IPS DF 6.9 (cell line): ENCODE data around the gene TMED6.
A peak's percentile ranks its signal among the peaks of the same experiment; 100 is the strongest.
"Not testable (repeated sequence)": the region's sequence is repeated elsewhere in the genome, so short reads cannot be mapped to it uniquely, and the experiment has no call there.

Experiments
- DNase-seq: peaks from one replicate; pipeline ENCODE4 v3.0.0-alpha.2; 2013; ENCODE audit warnings: low read depth, low spot score
- H3K27ac ChIP-seq: one replicate; pipeline ENCODE4 v1.5.1; 2013; ENCODE audit warnings: low read length, control low read depth
- H3K27me3 ChIP-seq: 2 replicates; pipeline ENCODE4 v1.6.1; 2013; ENCODE audit warnings: mild to moderate bottlenecking, low read length; ENCODE audit not compliant: control insufficient read depth, insufficient read depth
- H3K36me3 ChIP-seq: 2 replicates; pipeline ENCODE4 v1.6.1; 2013; ENCODE audit warnings: low read length; ENCODE audit not compliant: control insufficient read depth, insufficient read depth
- H3K4me1 ChIP-seq: 2 replicates; pipeline ENCODE4 v1.6.1; 2013; ENCODE audit warnings: low read length; ENCODE audit not compliant: control insufficient read depth, insufficient read depth
- H3K4me3 ChIP-seq: 2 replicates; pipeline ENCODE4 v1.5.1; 2013; ENCODE audit warnings: mild to moderate bottlenecking, low read length
- H3K9me3 ChIP-seq: 2 replicates; pipeline ENCODE4 v1.6.1; 2013; ENCODE audit warnings: low read length, inconsistent platforms; ENCODE audit not compliant: control insufficient read depth, insufficient read depth
- WGBS: extraction: QIAGEN DNeasy Blood & Tissue Kit; methylation state at CpG from one replicate; pipeline ENCODE4 v1.1.7; 2013; ENCODE audit warnings: mixed read lengths, missing lambda C conversion rate; ENCODE audit not compliant: insufficient read length, insufficient coverage; 5-methylcytosine and 5-hydroxymethylcytosine counted together

The TMED6 gene

GRCh38 chr16:69363281-69363717, 11.7 kb upstream of the TMED6 start:
- WGBS, result no CpG with 5 or more reads among the region's 5 CpGs
- no peak for DNase-seq
- Histone ChIP-seq H3K9me3 (no peaks in the 10 kb centered on the region), H3K4me3 (no peak overlapping the region), H3K4me1 (no peaks in the 10 kb centered on the region), H3K27ac (no peak overlapping the region), H3K36me3 (peaks cover 17% of the 10 kb centered on the region), H3K27me3 (no peaks in the 10 kb centered on the region)

GRCh38 chr16:69360070-69360469, 8.5 kb upstream of the TMED6 start:
- not testable (repeated sequence) for H3K4me1 ChIP-seq

GRCh38 chr16:69350536-69351133, 951 bp downstream of the TMED6 start:
- no CpG with 5 or more reads among the region's 6 CpGs for WGBS
- H3K4me3 ChIP-seq, result no peak overlapping the region

More at GRCh38 chr16:69360070-69360469, 8.5 kb upstream of the TMED6 start:
- not testable (repeated sequence) for DNase-seq, H3K36me3 ChIP-seq, H3K27me3 ChIP-seq, H3K4me3 ChIP-seq, H3K9me3 ChIP-seq, H3K27ac ChIP-seq
- WGBS, result no CpG with 5 or more reads among the region's 9 CpGs

GRCh38 chr16:69349536-69349935, 2.0 kb downstream of the TMED6 start:
- H3K27me3 ChIP-seq, result no peaks in the 10 kb centered on the region
- no peaks in the 10 kb centered on the region for H3K9me3 ChIP-seq
- WGBS, result no CpG with 5 or more reads among the region's 10 CpGs
- H3K27ac ChIP-seq, result no peak overlapping the region
- DNase-seq, result no peak
- H3K4me3 ChIP-seq, result no peak overlapping the region
- no peaks in the 10 kb centered on the region for H3K36me3 ChIP-seq
- no peaks in the 10 kb centered on the region for H3K4me1 ChIP-seq

More at GRCh38 chr16:69350536-69351133, 951 bp downstream of the TMED6 start:
- Histone ChIP-seq H3K9me3 (no peaks in the 10 kb centered on the region), H3K27me3 (no peaks in the 10 kb centered on the region), H3K4me1 (no peaks in the 10 kb centered on the region), H3K36me3 (no peaks in the 10 kb centered on the region), H3K27ac (no peak overlapping the region)
- DNase-seq, result no peak

- no peak for DNase-seq
- Histone ChIP-seq H3K36me3 (no peaks in the 10 kb centered on the region), H3K27me3 (no peaks in the 10 kb centered on the region), H3K27ac (no peak overlapping the region), H3K4me3 (no peak overlapping the region), H3K9me3 (no peaks in the 10 kb centered on the region), H3K4me1 (no peaks in the 10 kb centered on the region)
- no CpG with 5 or more reads among the region's 6 CpGs for WGBS
Measured at GRCh38 chr16:69348222-69348621, 3.4 kb downstream of the TMED6 start.

GRCh38 chr16:69346683-69347082, 4.9 kb downstream of the TMED6 start:
- Histone ChIP-seq H3K27me3 (no peaks in the 10 kb centered on the region), H3K9me3 (no peaks in the 10 kb centered on the region), H3K4me3 (no peak overlapping the region), H3K4me1 (no peaks in the 10 kb centered on the region), H3K36me3 (no peaks in the 10 kb centered on the region), H3K27ac (no peak overlapping the region)
- DNase-seq, result no peak
- WGBS, result no CpG with 5 or more reads among the region's 6 CpGs

- H3K27ac ChIP-seq, result no peak overlapping the region
Measured at GRCh38 chr16:69345923-69346322, 5.7 kb downstream of the TMED6 start.

GRCh38 chr16:69344171-69344570, 7.4 kb downstream of the TMED6 start:
- H3K4me1 ChIP-seq, result 0 out of 2 replicates have a peak, but pooled peaks cover 1% of the 10 kb centered on the region
- no peaks in the 10 kb centered on the region for H3K9me3 ChIP-seq
- no CpG with 5 or more reads among the region's 5 CpGs for WGBS
- no peaks in the 10 kb centered on the region for H3K27me3 ChIP-seq
- H3K36me3 ChIP-seq, result 0 out of 2 replicates have a peak, but pooled peaks cover 4% of the 10 kb centered on the region
- no peak overlapping the region for H3K4me3 ChIP-seq
- H3K27ac ChIP-seq, result no peak overlapping the region
- no peak for DNase-seq

More at GRCh38 chr16:69345923-69346322, 5.7 kb downstream of the TMED6 start:
- WGBS, result no CpG with 5 or more reads among the region's 4 CpGs
- no peak for DNase-seq
- Histone ChIP-seq H3K27me3 (no peaks in the 10 kb centered on the region), H3K4me3 (no peak overlapping the region), H3K9me3 (no peaks in the 10 kb centered on the region), H3K36me3 (0 out of 2 replicates have a peak, but pooled peaks cover 4% of the 10 kb centered on the region), H3K4me1 (no peaks in the 10 kb centered on the region)

- no CpG with 5 or more reads among the region's 16 CpGs for WGBS
- Histone ChIP-seq H3K27ac (no peak overlapping the region), H3K4me1 (peaks cover 1% of the 10 kb centered on the region; the same call in 1 of the 2 replicates), H3K4me3 (peak overlapping the region; percentile 65), H3K9me3 (no peaks in the 10 kb centered on the region), H3K36me3 (peaks cover 8% of the 10 kb centered on the region), H3K27me3 (no peaks in the 10 kb centered on the region)
- no peak for DNase-seq
Measured at GRCh38 chr16:69340095-69340644, 11.4 kb downstream of the TMED6 start.

GRCh38 chr16:69339289-69340094, 12.1 kb downstream of the TMED6 start, which contains the start of the genes COG8 and NIP7:
Gene COG8 (minus strand): TSS chr16:69339564. CDS start chr16:69339552, 12 bp downstream.
Gene NIP7 (plus strand): TSS chr16:69339772. CDS start chr16:69339830, 58 bp downstream.
- H3K9me3 ChIP-seq, result no peaks in the 10 kb centered on the region
- peak within 1 kb of the TSS; percentile 65 for H3K4me3 ChIP-seq
- no CpG with 5 or more reads among the region's 77 CpGs for WGBS
- H3K4me1 ChIP-seq, result peaks cover 1% of the 10 kb centered on the region; the same call in 1 of the 2 replicates
- H3K36me3 ChIP-seq, result peaks cover 14% of the 10 kb centered on the region
- no peaks in the 10 kb centered on the region for H3K27me3 ChIP-seq
- no peak within 1 kb of the TSS for H3K27ac ChIP-seq
- peak; percentile 97 for DNase-seq
